ENCODE results near the gene VAMP4. TPM values are rescaled to one million over a fixed set of nuclear protein-coding genes. Genes with fewer than 3 reads are reported as not detected.

The VAMP4 gene
- total RNA-seq, 1 donor: 7.6 TPM

DNA sequence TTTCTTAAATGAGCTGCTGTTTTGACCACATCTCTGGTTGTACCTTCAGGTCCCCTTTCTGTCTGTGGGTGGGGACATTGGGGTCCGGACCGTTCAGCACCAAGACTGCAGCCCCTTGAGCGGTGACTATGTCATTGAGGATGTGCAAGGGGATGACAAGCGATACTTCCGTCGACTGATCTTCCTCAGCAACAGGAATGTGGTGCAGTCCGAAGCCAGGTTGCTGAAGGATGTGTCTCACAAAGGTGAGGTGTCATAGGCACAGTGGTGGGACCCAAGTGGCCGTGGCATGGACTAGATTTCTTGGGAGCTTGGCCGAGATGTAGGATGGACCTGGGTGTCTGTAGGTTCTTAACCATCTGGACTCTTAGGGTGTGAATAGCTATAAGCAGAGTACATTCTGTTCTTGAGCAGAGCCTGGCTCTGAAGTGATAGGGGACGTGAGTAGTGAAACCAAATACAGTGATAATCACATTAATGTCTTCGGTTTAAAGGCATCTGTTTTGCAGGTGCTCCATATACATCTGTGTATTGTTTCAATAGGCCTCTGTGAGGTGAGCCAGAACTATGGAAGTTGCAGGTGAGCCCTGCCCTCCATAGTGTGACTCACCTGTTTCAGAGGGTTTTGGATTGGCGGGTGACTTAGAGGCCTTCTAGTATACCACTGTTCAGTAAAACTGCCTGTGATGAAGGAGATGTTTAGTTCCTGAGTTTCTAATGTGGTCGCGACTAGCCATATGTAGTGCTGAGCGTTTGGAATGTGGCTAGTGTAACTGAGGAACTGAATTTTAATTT is 46.0 kb upstream of the VAMP4 start:
- Histone ChIP-seq H3K4me1 (ENCODE audit: insufficient read depth, low read length) (peaks cover 14% of the 10 kb centered on the region), H3K27ac (ENCODE audit: low read depth, low read length) (peak overlapping the region; percentile 46), H3K27me3 (ENCODE audit: insufficient read depth, low read length) (no peaks in the 10 kb centered on the region), H4K20me1 (ENCODE audit: insufficient read depth, low read length) (no peaks in the 10 kb centered on the region), H3K9me3 (ENCODE audit: low read depth, low read length) (no peaks in the 10 kb centered on the region), H3K36me3 (ENCODE audit: insufficient read depth, low read length) (peaks cover 68% of the 10 kb centered on the region), H2AFZ (ENCODE audit: low read length) (no peak overlapping the region), H3K79me2 (ENCODE audit: insufficient read depth, low read length) (peaks cover 73% of the 10 kb centered on the region), H3K4me3 (ENCODE audit: insufficient read depth, low read length) (no peak overlapping the region), H3K4me2 (ENCODE audit: insufficient read depth, low read length) (no peak overlapping the region)
- no peak for DNase-seq (ENCODE audit: insufficient read length, low spot score, missing footprints)
- TF ChIP-seq, protein P1, sequence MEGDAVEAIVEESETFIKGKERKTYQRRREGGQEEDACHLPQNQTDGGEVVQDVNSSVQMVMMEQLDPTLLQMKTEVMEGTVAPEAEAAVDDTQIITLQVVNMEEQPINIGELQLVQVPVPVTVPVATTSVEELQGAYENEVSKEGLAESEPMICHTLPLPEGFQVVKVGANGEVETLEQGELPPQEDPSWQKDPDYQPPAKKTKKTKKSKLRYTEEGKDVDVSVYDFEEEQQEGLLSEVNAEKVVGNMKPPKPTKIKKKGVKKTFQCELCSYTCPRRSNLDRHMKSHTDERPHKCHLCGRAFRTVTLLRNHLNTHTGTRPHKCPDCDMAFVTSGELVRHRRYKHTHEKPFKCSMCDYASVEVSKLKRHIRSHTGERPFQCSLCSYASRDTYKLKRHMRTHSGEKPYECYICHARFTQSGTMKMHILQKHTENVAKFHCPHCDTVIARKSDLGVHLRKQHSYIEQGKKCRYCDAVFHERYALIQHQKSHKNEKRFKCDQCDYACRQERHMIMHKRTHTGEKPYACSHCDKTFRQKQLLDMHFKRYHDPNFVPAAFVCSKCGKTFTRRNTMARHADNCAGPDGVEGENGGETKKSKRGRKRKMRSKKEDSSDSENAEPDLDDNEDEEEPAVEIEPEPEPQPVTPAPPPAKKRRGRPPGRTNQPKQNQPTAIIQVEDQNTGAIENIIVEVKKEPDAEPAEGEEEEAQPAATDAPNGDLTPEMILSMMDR (IDR thresholded peaks at IDR 0.05; ENCODE audit: extremely low read depth, low read depth, low read length): no peak

DNA sequence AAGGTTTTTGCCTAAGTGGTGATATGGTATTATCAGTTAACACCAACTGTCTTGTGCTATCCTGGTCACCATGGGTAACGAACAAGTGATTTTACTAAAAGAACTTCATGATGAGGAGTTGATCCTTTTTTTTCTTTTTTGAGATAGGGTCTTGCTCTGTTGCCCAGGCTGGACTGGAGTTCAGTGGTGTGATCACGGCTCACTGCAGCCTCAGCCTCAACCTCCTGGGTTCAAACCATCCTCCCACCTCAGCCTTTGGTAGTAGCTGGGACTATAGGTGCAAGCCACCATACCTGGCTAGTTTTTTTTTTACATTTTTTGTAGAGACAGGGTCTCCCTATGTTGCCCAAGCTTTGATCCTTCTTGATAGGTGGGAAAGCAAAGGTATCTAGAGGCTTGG is 44.7 kb upstream of the VAMP4 start:
- no peak overlapping the region for H3K4me3 ChIP-seq (ENCODE audit: insufficient read depth, low read length)
- H3K36me3 ChIP-seq (ENCODE audit: insufficient read depth, low read length): peaks cover 55% of the 10 kb centered on the region
- no peak overlapping the region for H3K4me2 ChIP-seq (ENCODE audit: insufficient read depth, low read length)
- no peak for DNase-seq (ENCODE audit: insufficient read length, low spot score, missing footprints)
- peaks cover 18% of the 10 kb centered on the region for H3K4me1 ChIP-seq (ENCODE audit: insufficient read depth, low read length)
- no peak overlapping the region for H3K27ac ChIP-seq (ENCODE audit: low read depth, low read length)
- no peaks in the 10 kb centered on the region for H4K20me1 ChIP-seq (ENCODE audit: insufficient read depth, low read length)
- no peaks in the 10 kb centered on the region for H3K9me3 ChIP-seq (ENCODE audit: low read depth, low read length)
- H3K79me2 ChIP-seq (ENCODE audit: insufficient read depth, low read length): peaks cover 81% of the 10 kb centered on the region
- no peaks in the 10 kb centered on the region for H3K27me3 ChIP-seq (ENCODE audit: insufficient read depth, low read length)
- no peak overlapping the region for H2AFZ ChIP-seq (ENCODE audit: low read length)
- TF ChIP-seq, protein P1 (IDR thresholded peaks at IDR 0.05; ENCODE audit: extremely low read depth, low read depth, low read length): no peak

DNA sequence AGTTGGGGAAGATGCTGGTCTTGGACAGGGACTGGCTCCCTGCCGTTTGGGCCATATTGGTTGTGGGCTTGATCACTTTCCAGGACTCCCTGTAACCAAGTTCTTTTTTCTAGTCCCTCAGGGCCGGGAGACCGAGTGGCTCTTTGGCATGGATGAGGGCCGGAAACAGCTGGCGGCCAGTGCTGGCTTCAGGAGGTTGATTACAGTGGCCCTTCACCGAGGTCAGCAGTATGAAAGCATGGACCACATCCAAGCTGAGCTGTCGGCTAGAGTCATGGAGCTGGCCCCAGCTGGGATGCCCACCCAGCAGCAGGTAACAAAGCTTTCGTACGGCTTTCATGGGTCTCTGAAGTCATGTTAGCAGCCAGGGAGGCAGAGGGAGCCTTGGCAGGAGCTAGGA is 43.9 kb upstream of the VAMP4 start:
- no peaks in the 10 kb centered on the region for H4K20me1 ChIP-seq (ENCODE audit: insufficient read depth, low read length)
- H3K4me1 ChIP-seq (ENCODE audit: insufficient read depth, low read length): peaks cover 21% of the 10 kb centered on the region
- H3K27ac ChIP-seq (ENCODE audit: low read depth, low read length): no peak overlapping the region
- no peak overlapping the region for H3K4me3 ChIP-seq (ENCODE audit: insufficient read depth, low read length)
- H3K36me3 ChIP-seq (ENCODE audit: insufficient read depth, low read length): peaks cover 48% of the 10 kb centered on the region
- H3K79me2 ChIP-seq (ENCODE audit: insufficient read depth, low read length): peaks cover 75% of the 10 kb centered on the region
- H3K4me2 ChIP-seq (ENCODE audit: insufficient read depth, low read length): no peak overlapping the region
- no peaks in the 10 kb centered on the region for H3K27me3 ChIP-seq (ENCODE audit: insufficient read depth, low read length)
- no peak for DNase-seq (ENCODE audit: insufficient read length, low spot score, missing footprints)
- H2AFZ ChIP-seq (ENCODE audit: low read length): no peak overlapping the region
- no peaks in the 10 kb centered on the region for H3K9me3 ChIP-seq (ENCODE audit: low read depth, low read length)
- TF ChIP-seq, protein P1 (IDR thresholded peaks at IDR 0.05; ENCODE audit: extremely low read depth, low read depth, low read length): no peak

DNA sequence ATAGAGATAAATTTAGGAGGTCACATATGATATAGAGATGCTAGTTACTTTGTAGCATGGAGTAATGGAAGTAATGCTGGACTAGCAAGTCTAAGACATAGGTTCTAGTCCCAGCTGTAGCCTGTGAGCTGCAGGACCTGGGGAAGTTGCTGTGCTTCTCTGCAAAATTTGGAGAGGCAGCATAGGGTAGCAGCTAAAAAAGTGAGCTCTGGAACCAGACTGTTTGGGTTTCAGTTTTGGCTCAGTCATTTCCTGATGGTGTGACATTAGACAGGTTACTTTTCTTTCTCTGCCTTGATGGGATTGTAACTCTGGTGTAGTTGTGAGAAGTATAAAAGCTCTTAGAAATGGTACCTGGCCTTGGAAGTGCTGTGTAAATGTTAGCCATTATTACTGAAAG is 42.9 kb upstream of the VAMP4 start:
- H3K36me3 ChIP-seq (ENCODE audit: insufficient read depth, low read length): peaks cover 39% of the 10 kb centered on the region
- H3K4me2 ChIP-seq (ENCODE audit: insufficient read depth, low read length): no peak overlapping the region

More for the DNA sequence above, 42.9 kb upstream of the VAMP4 start:
- no peak overlapping the region for H3K4me3 ChIP-seq (ENCODE audit: insufficient read depth, low read length)
- DNase-seq (ENCODE audit: insufficient read length, low spot score, missing footprints): peak; percentile 23
- peaks cover 23% of the 10 kb centered on the region for H3K4me1 ChIP-seq (ENCODE audit: insufficient read depth, low read length)
- H3K27me3 ChIP-seq (ENCODE audit: insufficient read depth, low read length): no peaks in the 10 kb centered on the region
- H4K20me1 ChIP-seq (ENCODE audit: insufficient read depth, low read length): no peaks in the 10 kb centered on the region
- no peak overlapping the region for H3K27ac ChIP-seq (ENCODE audit: low read depth, low read length)
- no peaks in the 10 kb centered on the region for H3K9me3 ChIP-seq (ENCODE audit: low read depth, low read length)
- H2AFZ ChIP-seq (ENCODE audit: low read length): no peak overlapping the region
- TF ChIP-seq, protein P1 (IDR thresholded peaks at IDR 0.05; ENCODE audit: extremely low read depth, low read depth, low read length): no peak
- H3K79me2 ChIP-seq (ENCODE audit: insufficient read depth, low read length): peaks cover 66% of the 10 kb centered on the region

Data from osteoblast (primary cell).